Measurements from ENCODE around the gene HNRNPU.

DNA sequence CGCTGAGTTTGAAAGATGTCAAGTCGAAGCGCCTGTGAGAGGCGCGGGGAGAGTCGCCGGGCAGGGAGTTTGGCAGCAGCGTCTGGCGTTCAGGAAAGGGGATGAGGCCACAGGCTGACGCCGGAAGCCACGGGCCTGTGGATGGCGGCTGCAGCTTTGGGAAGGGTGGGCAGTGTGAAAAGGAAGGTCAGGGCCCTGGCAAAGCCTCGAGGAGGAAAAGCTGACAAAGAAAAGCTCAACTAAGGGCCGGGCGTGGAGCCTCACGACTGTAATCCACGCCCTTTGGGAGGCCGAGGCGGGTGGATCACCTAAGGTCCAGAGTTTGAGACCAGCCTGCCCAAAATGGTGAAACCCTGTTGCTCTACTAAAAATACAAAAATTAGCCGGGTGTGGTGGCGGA lies 54.1 kb downstream of the HNRNPU start:
- TF ChIP-seq POLR2A (IDR thresholded peaks at IDR 0.05) = no peak
- TF ChIP-seq, protein P1, sequence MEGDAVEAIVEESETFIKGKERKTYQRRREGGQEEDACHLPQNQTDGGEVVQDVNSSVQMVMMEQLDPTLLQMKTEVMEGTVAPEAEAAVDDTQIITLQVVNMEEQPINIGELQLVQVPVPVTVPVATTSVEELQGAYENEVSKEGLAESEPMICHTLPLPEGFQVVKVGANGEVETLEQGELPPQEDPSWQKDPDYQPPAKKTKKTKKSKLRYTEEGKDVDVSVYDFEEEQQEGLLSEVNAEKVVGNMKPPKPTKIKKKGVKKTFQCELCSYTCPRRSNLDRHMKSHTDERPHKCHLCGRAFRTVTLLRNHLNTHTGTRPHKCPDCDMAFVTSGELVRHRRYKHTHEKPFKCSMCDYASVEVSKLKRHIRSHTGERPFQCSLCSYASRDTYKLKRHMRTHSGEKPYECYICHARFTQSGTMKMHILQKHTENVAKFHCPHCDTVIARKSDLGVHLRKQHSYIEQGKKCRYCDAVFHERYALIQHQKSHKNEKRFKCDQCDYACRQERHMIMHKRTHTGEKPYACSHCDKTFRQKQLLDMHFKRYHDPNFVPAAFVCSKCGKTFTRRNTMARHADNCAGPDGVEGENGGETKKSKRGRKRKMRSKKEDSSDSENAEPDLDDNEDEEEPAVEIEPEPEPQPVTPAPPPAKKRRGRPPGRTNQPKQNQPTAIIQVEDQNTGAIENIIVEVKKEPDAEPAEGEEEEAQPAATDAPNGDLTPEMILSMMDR (IDR thresholded peaks at IDR 0.05) = no peak

Data from breast epithelium (tissue), 3 donors.